ENCODE measurements around the gene IRX2.

IRX2 gene

DNA sequence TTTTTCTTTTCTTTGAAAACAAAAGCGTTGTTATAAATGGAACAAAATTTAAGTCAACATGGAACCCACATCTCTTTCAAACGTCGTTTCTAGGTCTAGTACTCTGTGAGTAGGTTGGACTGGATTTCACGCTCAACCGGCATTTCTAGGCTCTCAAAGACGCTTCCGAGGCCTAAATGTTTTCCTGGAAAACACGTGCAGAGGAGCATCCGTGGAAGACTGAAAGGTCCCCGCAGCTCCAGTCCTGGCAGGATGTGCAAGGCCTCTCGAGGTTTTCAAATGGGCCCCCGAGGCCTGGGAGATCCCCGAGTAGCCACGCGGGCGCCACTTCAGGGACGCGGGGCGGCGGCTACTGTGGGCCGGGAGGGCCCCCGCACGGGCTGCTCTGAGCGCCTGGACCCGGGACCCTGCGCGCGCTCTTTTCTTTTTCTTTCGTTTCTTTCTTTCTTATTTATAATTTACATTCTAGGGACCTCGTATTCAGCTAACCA lies 4.2 kb upstream of the IRX2 start:
- no peak for DNase-seq

DNA sequence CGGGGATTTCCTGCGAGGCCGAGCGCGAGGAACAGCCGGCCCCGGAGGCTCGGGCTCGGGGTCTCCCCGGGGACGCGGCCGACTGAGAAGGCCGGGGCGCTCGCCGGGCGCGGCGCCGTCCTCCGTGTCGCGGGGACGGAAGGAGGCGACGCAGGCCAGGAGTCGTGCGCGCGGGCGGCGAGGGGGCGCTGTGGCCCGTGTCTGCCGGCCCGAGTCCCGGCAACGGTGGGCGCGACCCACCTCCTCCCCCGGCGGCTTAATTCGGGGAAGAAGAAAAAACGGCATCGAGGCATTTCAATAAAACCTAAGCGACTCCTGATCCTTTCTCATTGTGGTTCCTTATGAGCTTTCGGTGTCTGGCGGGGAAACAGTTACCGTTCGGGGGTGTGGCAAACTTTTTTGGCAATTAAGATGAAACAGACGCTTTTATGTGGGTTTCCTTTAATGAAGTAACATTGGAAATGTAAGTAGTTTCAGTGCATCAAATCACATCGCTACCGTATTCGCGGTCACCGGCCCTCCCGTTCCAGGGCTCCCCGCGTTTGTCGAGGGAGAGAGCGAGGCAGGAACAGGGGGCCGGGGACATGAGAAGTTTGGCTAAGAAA lies 3.7 kb upstream of the IRX2 start:
- DNase-seq, result no peak

DNA sequence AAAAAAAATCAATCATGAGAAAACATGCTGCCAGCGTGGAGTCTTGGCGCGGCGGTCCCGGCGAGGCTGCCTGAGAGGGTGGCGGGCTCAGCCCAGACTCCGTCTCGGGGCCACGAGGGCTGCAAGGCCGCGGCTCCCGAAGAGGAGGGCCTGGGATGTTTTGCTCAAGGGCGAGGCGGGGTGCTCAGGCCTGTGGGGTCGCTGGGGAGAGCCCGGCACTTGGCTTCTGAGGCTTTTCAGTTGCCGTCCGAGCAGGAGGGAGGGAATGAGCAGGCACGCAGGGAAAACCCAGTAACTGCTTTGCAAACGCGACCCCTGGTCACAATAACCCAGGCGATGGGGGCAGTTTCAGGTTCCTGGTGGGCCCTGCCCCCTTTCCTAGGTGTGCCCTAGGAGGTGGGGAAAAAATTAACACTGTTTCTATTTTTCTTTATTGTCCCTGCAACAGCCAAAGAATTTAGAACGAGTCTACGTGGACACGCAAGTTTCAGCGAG lies 3.2 kb upstream of the IRX2 start:
- DNase-seq, result no peak

DNA sequence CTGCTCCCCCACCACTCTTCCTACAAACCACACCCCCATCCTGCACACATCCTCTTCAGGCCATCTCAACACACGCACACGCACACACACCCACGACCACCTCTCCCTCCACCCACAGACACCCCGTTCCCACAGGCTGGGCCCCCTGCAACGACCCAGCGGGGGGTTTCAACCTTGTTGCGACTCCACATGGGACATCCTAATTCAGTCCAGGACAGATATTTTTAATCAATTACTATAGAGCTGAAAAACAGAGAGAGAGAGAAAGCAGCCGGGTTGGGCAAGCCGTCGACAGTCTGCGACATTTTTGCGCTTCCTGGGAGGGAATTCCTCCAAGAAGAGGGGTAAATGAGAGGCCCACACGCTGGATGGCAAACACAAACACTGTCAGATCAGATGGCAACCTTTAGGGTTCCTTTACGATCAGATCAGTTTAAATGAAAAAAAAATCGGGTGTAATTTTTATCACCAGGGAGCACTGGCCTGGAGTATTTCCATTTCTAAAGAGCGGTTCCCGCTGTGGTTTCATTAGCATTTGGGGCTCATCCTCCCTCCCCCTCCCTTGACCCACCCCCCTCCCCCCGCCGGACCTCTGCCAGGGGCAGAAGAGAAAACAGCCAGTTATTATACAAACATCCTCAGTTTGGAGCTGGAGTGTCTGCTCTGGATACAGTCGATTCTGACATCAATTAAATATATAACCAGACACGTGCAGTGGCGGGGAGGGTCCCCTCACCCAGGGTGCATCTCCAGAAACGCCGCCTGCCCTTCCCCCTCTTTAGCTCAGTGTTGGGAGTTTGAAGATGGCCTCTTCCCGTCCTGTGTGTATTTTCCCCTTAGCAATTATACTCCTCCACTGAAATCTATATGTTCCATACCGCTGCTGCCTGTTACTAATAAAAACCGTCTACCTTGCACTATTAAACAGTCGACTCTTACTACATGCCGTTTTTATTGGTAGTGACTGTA lies 2.3 kb upstream of the IRX2 start:
- no peak for DNase-seq

DNA sequence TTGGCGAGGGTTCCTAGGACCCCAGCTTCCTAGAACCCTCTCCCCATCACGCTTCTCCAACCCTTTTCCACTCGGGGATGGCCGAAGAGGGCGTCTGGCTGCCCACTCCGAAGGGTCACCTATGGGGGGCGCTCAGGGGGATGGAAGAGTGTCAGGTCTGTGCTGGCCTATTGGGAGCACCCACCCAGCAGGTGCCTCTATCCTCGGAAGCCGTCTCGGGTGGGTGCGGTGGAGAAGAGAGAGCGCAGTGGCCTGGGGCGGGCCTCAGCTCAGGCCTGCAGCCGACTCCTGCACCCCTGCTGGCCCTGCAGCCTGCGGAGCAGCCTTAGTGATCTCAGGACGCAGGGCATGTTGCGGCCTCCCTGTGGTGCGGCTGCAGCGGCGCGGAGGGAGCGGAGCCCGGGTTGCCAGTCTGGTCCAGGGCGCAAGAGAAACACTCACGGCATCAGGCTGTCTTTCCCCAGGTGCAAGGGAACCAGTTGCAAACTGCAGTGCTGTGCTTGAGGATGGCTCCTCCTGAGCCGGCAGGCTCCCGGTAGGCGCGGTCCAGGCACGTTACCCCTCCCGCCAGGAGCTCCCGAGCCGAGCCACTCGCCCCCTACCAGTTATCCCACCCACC lies 1.5 kb upstream of the IRX2 start:
- DNase-seq, result no peak

DNA sequence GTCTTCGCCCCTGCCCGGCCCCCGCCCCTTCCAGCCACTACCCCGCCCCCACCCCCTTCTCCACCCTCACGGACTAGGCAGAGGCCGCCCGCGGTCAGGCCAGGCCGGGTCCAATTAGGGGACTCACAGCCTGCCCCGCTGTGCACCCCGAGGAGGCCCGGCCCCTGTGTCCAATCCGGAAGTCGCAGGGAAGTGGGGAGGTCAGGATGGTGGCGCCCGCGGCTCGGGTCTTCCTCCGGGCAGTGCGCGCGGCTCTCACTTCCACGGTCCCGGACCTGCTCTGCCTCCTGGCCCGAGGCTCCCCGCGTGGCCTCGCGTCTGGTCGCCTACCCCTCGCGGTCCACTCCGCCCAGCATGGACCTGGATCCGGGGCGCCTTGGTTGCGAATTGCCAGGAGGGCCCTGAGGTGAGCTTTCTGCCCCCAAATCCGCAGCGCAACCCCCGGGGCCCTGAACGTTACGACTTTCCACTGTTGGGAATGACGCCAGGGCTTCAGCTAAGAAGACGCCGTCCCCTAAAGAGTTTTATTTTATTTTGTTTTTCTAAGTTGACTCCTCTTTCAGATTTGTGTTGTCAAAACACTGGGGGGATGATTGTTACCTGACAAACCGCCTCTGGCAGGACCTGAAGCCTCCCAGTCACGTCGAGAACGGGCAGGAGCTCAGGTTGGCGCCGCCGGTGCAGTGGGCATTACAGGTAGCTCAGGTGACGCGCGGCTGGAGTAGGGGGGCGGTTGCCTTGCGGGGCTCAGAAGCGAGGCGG lies 763 bp upstream of the IRX2 start:
- DNase-seq, result no peak

DNA sequence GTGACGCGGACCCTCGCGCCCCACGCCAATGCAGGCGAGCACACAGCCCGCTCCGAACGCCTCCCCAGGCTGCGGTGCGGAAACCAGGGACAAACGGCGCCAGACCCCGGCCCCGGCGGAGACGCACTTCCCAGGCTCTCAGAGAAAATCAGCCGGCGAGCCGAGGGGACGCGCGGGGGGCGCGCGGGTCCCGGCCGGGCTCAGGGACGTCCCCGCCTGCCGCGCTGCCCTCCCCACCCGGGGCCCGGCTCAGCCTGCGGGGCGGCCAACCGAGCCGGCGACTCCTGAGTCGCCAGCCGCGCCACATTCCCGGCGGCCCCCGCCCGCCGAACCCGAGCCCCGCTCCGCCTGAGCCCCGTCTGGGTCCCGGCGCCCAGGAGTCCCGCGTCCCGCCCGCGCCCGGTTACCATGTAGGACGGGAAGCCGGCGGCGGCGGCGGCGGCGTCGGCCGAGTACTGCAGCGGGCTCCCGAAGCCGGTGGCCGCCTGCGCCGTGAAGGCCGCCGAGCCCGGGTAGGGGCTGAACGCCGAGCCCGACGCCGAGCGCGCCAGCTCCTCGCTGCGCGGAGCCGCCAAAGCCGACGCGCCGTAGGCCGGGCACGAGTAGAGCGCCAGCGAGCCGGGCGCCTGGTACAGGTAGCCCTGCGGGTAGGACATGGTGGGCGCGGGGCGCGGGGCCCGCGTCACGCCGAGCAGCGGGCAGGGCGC lies 566 bp downstream of the IRX2 start:
- no peak for DNase-seq

DNA sequence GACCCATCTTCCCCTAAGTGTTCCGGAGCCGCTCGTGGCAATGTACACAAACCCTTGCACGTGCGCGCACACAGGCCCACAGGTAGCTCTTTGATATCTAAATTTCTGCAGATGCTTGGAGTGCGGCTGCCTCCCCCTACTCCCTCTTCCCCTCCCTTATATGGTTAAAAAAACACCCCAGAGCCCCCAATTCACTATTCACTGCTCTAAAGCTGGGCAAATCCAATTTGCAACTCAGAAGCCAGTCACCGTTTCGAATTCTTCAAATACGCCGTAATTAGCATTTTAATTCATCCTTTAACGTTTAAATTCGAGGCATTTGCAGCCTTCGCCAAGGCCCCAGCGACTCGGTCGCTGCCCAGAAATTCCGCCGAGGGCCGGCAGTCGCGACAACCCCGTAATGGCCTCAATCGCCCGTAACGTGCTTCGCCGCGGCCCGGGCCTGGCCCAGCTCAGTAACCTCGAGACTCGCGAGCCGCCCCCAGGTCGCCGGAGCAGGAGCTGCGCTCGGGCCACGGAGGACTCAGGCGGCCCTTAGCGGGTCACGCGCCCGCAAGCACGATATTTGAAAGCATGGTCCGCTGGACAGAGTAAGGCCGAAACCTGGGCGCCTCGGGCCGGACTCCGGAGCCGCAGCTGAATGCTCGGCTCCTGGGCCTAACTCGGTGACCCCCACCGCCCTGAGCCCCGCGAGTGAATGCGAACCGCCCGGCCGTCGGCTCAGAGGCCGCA lies 1.3 kb downstream of the IRX2 start:
- no peak for DNase-seq

DNA sequence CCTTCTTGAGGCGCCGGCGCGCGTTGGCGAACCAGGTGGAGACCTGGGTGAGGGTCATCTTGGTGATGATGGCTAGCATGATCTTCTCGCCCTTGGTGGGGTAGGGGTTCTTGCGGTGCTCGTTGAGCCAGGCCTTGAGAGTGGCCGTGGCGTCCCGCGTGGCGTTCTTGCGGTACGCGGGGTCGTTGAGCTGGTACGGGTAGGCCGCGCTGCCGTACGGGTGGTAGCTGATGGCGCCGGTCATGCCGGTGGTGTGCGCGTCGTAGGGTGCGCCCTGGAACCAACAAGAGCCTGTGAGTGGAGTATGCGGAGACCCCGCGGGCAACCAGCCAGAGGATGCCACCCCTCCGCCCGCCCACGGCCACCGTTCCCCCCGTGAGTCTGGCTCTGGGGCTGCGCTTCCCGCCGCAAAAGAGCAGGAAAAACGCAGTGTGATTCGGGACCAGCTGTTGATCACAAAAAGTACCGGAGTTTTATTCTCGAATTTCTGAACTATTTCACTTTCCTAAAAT lies 1.9 kb downstream of the IRX2 start:
- DNase-seq, result no peak

DNA sequence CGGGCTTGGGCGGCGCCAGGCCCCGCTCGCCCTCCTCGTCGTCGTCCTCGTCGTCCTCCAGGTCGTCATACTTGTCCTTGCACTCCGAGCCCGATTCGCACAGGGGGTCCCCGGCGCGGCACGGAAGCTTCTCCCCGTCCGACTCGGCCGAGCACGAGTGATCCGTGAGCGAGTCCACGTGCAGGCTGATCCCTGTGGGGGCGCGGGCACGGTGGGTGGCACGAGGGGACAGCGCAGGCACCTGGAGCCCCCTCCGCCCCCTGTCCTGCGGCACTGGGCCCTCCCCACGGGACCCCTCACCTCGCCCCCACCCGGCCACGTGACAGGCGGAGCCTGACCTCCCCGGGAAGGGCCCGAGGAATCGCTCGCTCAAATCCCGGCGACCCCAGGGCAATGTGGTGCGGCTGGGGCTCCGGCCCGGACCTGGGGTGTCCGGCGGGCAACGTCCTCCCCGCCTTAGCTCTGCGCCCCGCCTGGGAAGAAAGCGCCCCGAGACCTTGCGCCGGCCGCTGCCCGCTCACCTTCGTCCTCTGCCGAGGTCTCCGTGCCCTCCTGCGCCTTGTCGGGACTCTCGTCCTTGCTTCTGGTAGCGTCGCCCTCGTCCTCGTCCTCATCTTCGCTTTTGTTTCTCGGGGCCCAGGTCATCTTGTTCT lies 2.5 kb downstream of the IRX2 start:
- DNase-seq, result no peak

DNA sequence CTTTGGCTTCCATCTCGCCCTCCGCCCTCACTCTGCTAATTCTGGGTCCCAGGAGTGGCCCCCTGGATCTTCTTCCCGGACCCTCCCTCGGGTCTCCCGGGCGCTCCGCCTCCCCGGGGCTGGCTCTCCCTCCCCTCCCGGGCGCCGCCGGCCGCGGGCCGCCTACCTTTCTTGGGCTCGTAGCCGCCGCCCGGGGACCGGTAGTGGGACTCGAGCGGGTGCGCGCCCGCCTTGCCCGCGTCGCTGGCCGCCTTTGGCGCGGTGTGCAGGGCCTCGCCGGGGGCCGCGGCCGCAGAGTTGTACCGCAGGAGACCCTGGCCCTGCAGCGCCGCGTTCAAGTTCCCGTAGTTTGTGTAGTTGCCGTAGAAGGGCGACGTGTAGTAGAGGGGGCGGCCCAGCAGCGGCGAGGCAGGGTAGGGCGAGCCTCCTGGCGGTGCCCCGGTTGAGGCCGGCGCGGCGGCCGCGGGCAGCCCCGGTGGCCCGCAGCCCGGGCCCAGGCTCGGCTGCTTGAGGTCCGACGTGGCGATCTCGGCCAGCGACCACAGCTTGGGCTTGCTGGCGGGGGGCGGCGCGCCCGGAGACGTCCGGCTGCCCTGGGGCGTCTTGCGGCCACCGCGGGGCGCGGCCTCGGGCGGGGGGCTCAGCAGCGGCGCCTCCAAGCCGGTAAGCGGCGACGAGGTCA lies 3.2 kb downstream of the IRX2 start:
- no peak for DNase-seq

DNA sequence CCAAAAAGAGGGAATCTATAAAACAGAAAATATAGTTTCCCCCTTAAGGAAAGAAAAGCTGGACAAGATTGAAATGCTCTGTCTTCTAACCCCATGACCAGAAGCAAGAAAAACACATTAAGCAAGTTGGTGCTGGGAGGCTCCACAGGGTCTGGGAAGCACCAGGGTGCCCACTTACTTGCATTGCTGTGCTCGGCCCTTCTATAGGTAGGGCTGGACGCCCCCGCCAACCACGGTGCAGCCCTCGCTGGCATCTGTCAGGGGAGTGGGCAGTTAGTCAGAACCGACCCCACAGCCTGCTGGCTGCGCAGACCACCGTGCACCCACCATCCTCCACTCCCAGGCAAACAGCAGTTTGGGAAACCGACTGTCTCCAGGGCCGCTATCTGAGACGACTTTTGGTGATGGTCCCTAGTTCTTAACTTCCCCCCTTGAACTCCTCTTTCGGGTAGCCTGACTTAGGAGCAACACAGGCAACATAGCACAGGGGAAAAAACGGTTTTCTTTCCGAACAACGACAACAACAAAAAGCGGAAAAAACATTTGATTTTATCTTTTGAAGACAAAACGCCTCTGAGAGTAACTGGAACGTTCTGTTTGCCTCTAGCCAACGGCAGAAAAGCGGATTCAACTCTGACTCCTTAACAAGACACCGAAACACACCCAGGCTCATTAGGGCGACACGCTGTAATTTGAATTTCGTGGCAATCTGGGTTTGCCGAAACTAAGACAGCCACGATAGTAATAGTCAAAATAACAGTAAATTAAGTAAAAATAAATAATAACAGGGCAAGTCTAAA lies 3.9 kb downstream of the IRX2 start:
- DNase-seq, result no peak

DNA sequence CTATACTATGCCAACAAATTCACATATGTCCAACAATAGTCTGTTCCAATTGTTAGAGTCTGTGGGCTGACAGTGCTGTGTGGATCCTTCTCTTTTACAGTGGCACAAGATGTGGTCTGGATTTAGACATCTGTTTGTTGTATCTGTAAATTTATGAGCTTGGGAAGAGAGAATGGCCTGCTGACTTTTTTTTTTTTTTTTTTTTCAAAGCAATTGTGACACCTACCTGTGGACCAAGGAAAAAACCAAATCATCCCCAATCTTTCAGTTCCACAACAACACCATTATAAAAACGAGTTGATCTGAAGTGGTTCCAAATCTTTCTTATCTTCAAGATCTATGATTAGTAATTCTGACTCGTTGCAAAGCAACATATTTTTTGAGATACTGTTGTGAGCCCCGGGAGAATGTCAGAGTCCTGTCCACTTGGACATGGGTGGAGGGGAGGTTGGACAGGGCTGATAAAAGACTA lies 4.9 kb downstream of the IRX2 start:
- no peak for DNase-seq

DNA sequence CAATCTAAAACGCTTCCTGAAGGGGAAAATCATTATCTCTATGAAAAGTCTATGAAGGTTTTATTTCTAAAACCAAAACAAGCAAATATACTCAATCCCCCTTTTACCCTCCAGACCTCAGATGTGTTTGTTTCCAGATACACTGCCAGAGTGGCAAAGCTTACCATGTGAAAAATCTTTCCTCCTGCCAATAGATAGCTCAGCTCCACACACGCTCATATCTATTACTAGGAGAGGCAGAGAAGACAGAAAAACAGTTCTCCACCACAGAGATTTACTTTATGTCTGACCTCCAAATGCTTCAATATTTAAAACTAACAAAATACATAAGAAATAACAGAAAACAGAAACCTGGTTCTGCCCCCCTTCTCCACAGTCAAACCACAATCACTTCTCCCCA lies 7.0 kb downstream of the IRX2 start:
- DNase-seq, result no peak

DNA sequence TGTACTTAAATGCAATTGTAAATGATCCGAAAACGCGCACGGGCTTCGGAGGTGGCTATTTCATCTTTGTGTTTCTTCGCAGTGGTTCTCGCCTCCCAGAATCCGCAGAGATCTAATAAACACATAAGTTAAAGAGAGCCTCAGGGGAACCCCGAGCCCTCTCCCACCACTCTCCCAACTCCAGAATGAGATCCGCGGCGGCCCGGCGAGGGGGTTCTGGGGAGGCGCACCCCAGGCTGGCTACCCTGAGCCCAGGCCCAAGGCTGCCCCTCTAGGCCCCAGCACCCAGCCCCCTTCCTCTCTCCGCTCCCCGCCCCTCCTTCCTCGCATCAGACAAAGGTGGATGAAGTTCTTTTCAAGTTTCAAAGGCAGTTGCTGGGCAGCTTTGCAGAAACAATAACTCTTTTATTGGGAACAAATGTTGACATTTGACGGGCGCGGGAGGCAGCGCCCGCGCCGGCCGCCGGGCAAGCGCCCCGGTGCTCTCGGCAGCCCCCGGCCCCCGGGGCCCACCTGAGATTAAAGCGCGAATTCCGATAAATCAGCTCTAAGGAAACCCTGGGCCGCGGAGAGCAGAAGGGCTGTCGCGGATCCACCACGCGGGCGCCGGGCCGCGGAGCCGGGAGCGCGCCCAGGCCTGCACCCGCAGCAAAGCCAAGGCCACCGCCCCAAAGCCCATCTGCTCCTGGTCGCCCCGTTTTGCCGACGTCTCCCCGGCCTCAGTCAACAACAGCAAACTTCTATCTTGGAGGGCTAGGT lies 8.4 kb downstream of the IRX2 start:
- no peak for DNase-seq

DNA sequence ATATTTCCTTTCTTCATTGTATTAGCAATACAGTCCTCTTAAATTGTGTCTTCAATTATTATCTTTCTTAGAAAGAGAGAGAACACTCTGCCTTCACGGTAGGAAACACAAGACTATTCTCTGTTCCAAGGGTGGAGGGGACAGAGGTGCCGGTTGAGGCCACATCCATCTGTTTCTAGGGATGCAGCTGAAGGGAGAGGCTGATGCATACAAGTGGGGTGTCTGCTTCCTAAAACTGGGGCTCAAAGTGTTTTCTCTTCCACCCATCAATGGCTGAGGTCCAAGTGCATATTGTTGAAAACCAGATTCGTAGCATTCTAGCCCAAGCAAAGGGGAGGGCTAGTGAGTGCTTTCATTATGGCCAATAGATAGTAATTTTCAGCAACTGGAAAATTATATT lies 9.5 kb downstream of the IRX2 start:
- no peak for DNase-seq

DNA sequence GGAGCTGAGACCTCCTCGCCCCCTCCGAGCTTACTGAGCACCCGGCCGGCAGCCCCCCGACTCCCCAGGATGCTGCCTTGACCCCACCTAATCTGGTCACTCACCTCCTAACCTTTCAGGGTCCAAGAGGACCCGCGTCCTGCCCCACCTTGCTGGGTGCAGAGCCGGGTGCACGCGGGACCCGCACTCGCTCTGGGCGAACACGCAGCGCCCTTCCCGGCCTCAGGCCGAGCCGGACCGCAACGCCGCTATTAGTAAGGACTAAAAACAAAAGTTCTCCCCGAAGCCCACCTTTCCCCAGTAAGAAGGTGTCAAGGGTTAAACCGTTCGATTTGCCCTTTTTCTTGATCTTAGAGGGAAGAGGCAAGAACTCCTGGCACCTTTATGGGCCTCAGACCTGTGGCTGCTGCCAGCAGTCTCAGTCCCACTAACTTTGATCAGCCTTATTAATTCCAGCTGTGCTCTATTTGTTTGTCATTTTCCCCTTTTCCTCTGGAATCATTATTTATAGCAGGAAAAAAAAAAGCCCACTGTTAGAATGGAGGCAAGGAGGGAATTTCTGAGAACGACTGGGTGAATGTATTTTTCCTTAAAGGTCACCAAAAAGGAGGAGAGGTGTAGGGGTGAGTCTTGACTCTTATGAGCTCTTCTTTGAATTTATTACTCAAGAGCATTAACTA lies 10.5 kb downstream of the IRX2 start:
- DNase-seq, result no peak

Data from activated CD4-positive, alpha-beta T cell treated with anti-CD3 and anti-CD28 coated beads, Interleukin-2, Interleukin-6, amounts not matched to agents 100 ng/mL and 50 ng/mL, durations not matched to agents 16 hours and 8 hours (primary cell).